Keratinocyte (primary cell): Measurements from ENCODE around the gene SLC25A21. TPM values are rescaled to one million over a fixed set of nuclear protein-coding genes. Genes with fewer than 3 reads are reported as not detected.

ENCODE experiments used
- DNase-seq: peaks from one replicate; pipeline ENCODE4 v3.0.0-alpha.2; 2011; ENCODE audit warnings: low read depth, missing footprints, low spot score
- FAIRE-seq: peaks from 2 replicates; lab custom pipeline; 2011; peaks lifted over from hg19 to GRCh38; lab: Jason Lieb, UNC
- H2AFZ ChIP-seq: 2 replicates; pipeline ENCODE4 v1.6.0; 2012; ENCODE audit warnings: low read length, control low read depth, inconsistent platforms; ENCODE audit not compliant: control insufficient read depth
- H3K27ac ChIP-seq: 2 replicates; pipeline ENCODE4 v1.5.1; 2011; ENCODE audit warnings: low read length; ENCODE audit not compliant: control insufficient read depth, insufficient read depth
- H3K27me3 ChIP-seq: 3 replicates; pipeline ENCODE4 v1.6.0; 2011; ENCODE audit warnings: low read length; ENCODE audit not compliant: control insufficient read depth, insufficient read depth; ENCODE audit errors: extremely low read depth
- H3K36me3 ChIP-seq, 2 experiments: 2 replicates in 1 of 2; 3 replicates in 1 of 2; pipeline ENCODE4 v1.5.1; 2011; ENCODE audit warnings: low read length in 2 of 2, mild to moderate bottlenecking in 1 of 2; ENCODE audit not compliant: control insufficient read depth in 2 of 2, insufficient read depth in 2 of 2; ENCODE audit errors: extremely low read depth in 1 of 2
- H3K4me1 ChIP-seq: 3 replicates; pipeline ENCODE4 v1.5.1; 2011; ENCODE audit warnings: low read length; ENCODE audit not compliant: control insufficient read depth, insufficient read depth; ENCODE audit errors: extremely low read depth
- H3K4me2 ChIP-seq: 3 replicates; pipeline ENCODE4 v1.6.0; 2011; ENCODE audit warnings: low read depth, low read length; ENCODE audit not compliant: control insufficient read depth, insufficient read depth; ENCODE audit errors: extremely low read depth
- H3K4me3 ChIP-seq, 3 experiments: fragments of 200-600 bp in 1 of 3; sonication (generic) in 1 of 3; 2 replicates in 2 of 3; 3 replicates in 1 of 3; pipeline ENCODE4 v1.5.1; 2011 to 2016; ENCODE audit warnings: low read length in 3 of 3, mild to moderate bottlenecking in 3 of 3, control low read depth in 2 of 3, inconsistent platforms in 1 of 3, low read depth in 1 of 3, mixed read lengths in 1 of 3, mixed run types in 1 of 3, moderate library complexity in 1 of 3; ENCODE audit not compliant: control insufficient read depth in 2 of 3, insufficient read depth in 2 of 3; ENCODE audit errors: extremely low read depth in 1 of 3
- H3K79me2 ChIP-seq: 2 replicates; pipeline ENCODE4 v1.6.0; 2012; ENCODE audit warnings: low read length; ENCODE audit not compliant: control insufficient read depth, insufficient read depth
- H3K9ac ChIP-seq: 3 replicates; pipeline ENCODE4 v1.6.0; 2011; ENCODE audit warnings: low read length; ENCODE audit not compliant: control insufficient read depth, insufficient read depth; ENCODE audit errors: extremely low read depth
- H3K9me1 ChIP-seq: 3 replicates; pipeline ENCODE4 v1.6.0; 2011; ENCODE audit warnings: low read length; ENCODE audit not compliant: control insufficient read depth, insufficient read depth; ENCODE audit errors: extremely low read depth
- H3K9me3 ChIP-seq: 2 replicates; pipeline ENCODE4 v1.5.1; 2012; ENCODE audit warnings: low read depth, low read length; ENCODE audit not compliant: control insufficient read depth
- H4K20me1 ChIP-seq: 3 replicates; pipeline ENCODE4 v1.6.0; 2011; ENCODE audit warnings: low read length; ENCODE audit not compliant: control insufficient read depth, insufficient read depth; ENCODE audit errors: extremely low read depth
- CTCF ChIP-seq, 3 experiments: IDR thresholded peaks in 1 of 3; conservative IDR thresholded peaks in 1 of 3; optimal IDR thresholded peaks in 1 of 3; 2 replicates in 2 of 3; 3 replicates in 1 of 3; pipeline versions ENCODE3 to v1.5.1; 2011; ENCODE audit warnings: low read length in 3 of 3, mild to moderate bottlenecking in 3 of 3, moderate library complexity in 2 of 3, control low read depth in 1 of 3, inconsistent platforms in 1 of 3; ENCODE audit not compliant: insufficient read depth in 2 of 3; ENCODE audit errors: extremely low read depth in 1 of 3
- EZH2 ChIP-seq: IDR thresholded peaks from one replicate; pipeline ENCODE4 v1.6.1; 2012; ENCODE audit warnings: inconsistent platforms, mild to moderate bottlenecking, low read length, moderate library complexity
- dilution Hi-C: fragments of 300-500 bp; cut with MboI; formaldehyde crosslinking; loops from one replicate; pipeline ENCODE4 v1.7.0; 2020; ENCODE audit warnings: low sequenced_read_pairs; ENCODE audit not compliant: extremely low pct_ligation_motif_present
- polyA plus RNA-seq, 5 experiments: library from polyadenylated mRNA; depleted of rRNA in 3 of 5; stranded (reverse) in 3 of 5; stranded (forward) in 1 of 5; unstranded in 1 of 5; fragments of >200 nt; gene quantifications; 1 replicate in 1 of 5; 2 replicates in 3 of 5; 3 replicates in 1 of 5; pipeline versions ENCODE4 v1.2.1 to v1.2.3, GENCODE V29; 2011 to 2012; ENCODE audit warnings: missing spikeins in 2 of 5, low read depth in 1 of 5, low replicate concordance in 1 of 5

The SLC25A21 gene
- polyA plus RNA-seq, 1 donor (not counting 4 experiments of a cell fraction or from before 2014, with no cell fraction given), result 0.66 TPM

DNA sequence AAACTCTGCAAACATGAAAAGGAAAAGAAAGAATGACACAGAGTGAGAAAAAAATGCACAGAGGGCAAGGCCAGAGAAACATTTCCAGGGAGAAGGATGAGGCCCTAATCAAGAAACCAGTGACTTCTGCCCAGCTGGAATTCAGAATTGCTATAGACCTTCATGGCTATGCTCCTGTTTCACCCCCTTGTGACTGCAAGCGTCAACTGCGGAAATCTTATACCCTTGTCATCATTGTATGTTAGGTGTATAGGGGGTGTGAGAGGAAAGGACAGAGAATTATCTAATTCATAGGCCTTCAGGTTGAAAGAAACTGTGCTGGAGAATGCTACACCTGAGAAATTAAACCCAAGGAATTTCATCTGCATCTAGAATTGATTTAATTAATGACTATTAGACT is 117.5 kb downstream of the SLC25A21 start:
- FAIRE-seq, result no peak
- dilution Hi-C loops, result no loop called here
- DNase-seq, result no peak

DNA sequence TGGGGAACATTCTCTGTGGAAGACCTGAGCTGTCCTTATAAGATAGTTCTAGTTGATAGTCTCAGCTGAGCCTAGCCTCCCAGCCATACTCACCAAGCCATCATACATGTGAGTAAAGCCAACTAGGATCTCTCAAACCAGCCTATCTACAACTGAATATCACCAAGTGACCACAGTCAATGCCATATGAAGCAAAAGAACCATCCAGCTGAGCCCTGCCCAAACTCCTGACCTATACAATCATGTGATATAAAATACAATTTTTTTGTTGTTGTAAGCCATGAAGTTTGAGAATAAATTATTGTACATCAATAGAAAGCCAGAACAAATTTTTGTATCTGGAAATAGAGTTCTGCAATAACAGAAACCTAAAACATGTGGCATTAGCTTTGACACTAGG is 118.3 kb downstream of the SLC25A21 start:
- Histone ChIP-seq H4K20me1 (no peaks in the 10 kb centered on the region), H3K4me1 (peaks cover 2% of the 10 kb centered on the region), H3K4me3 (no peak overlapping the region), H3K79me2 (no peaks in the 10 kb centered on the region), H3K4me2 (no peak overlapping the region), H3K9me3 (no peaks in the 10 kb centered on the region), H3K9ac (no peak overlapping the region), H2AFZ (no peak overlapping the region), H3K27me3 (no peaks in the 10 kb centered on the region), H3K9me1 (no peaks in the 10 kb centered on the region), H3K27ac (no peak overlapping the region), H3K36me3 (no peaks in the 10 kb centered on the region)
- FAIRE-seq, result no peak
- TF ChIP-seq CTCF (optimal IDR thresholded peaks at IDR 0.05 in 1 of 3, IDR thresholded peaks at IDR 0.05 in 1 of 3, conservative IDR thresholded peaks at IDR 0.05 in 1 of 3; ENCODE audit: extremely low read depth in 1 of 3, insufficient read depth in 2 of 3, low read length in 3 of 3) (no peak), EZH2 (no peak)
- DNase-seq, result no peak
- dilution Hi-C loops, result no loop called here

More for the DNA sequence above, 117.5 kb downstream of the SLC25A21 start:
- Histone ChIP-seq H3K36me3 (no peaks in the 10 kb centered on the region), H3K27me3 (no peaks in the 10 kb centered on the region), H3K9ac (no peak overlapping the region), H3K4me3 (no peak overlapping the region), H4K20me1 (no peaks in the 10 kb centered on the region), H3K9me1 (no peaks in the 10 kb centered on the region), H3K27ac (no peak overlapping the region), H3K4me2 (no peak overlapping the region), H3K79me2 (no peaks in the 10 kb centered on the region), H3K4me1 (no peaks in the 10 kb centered on the region), H3K9me3 (no peaks in the 10 kb centered on the region), H2AFZ (no peak overlapping the region)
- TF ChIP-seq CTCF (optimal IDR thresholded peaks at IDR 0.05 in 1 of 3, IDR thresholded peaks at IDR 0.05 in 1 of 3, conservative IDR thresholded peaks at IDR 0.05 in 1 of 3; ENCODE audit: extremely low read depth in 1 of 3, insufficient read depth in 2 of 3, low read length in 3 of 3) (no peak), EZH2 (no peak)
